Tibial nerve (tissue), 3 donors: ENCODE data around the gene RTL5.

Experiments
- POLR2A ChIP-seq, 2 donors: fragments of 450-650 bp; IDR thresholded peaks; one replicate each; pipeline ENCODE4 v1.6.1; 2017; ENCODE audit warnings: antibody characterized with exemption in 2 of 2, mild to moderate bottlenecking in 2 of 2, moderate library complexity in 2 of 2
- TF ChIP-seq, protein P1 (sequence below), 5 experiments: fragments of 200-600 bp in 3 of 5; fragments of 450-650 bp in 2 of 5; sonication (generic) in 3 of 5; IDR thresholded peaks; one replicate each; pipeline ENCODE4 v1.5.1; 2016 to 2019; ENCODE audit warnings: antibody characterized with exemption in 5 of 5, mild to moderate bottlenecking in 3 of 5, moderate library complexity in 2 of 5

DNA sequence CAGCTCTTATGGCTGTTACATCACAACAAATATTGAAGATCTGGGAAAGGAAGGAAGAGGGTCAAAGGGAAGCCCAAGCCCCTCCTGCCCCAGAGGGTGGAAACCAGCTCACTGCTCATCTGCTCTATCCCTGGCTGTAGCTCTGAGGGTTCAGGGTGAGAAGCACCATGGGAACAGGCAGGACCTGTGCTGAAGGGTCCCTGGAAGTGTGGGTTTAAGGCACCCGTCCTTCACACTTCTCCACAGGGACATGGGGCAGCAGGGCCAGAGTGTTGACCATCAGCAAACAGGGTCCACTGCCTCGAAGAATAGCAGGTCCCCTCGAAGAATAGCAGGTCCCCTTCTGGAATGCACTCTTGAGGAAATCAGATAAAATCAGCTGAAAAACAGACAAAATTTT lies 4.4 kb downstream of the RTL5 start:
- TF ChIP-seq, protein P1, sequence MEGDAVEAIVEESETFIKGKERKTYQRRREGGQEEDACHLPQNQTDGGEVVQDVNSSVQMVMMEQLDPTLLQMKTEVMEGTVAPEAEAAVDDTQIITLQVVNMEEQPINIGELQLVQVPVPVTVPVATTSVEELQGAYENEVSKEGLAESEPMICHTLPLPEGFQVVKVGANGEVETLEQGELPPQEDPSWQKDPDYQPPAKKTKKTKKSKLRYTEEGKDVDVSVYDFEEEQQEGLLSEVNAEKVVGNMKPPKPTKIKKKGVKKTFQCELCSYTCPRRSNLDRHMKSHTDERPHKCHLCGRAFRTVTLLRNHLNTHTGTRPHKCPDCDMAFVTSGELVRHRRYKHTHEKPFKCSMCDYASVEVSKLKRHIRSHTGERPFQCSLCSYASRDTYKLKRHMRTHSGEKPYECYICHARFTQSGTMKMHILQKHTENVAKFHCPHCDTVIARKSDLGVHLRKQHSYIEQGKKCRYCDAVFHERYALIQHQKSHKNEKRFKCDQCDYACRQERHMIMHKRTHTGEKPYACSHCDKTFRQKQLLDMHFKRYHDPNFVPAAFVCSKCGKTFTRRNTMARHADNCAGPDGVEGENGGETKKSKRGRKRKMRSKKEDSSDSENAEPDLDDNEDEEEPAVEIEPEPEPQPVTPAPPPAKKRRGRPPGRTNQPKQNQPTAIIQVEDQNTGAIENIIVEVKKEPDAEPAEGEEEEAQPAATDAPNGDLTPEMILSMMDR (IDR thresholded peaks at IDR 0.05): no peak
- no peak for TF ChIP-seq POLR2A (IDR thresholded peaks at IDR 0.05)
